Heart left ventricle (tissue), 13 donors: ENCODE data around the gene LRP2.

Source experiments
- POLR2A ChIP-seq, 2 donors: fragments of 450-650 bp; IDR thresholded peaks; one replicate each; pipeline ENCODE4 v1.6.1; 2017; ENCODE audit warnings: antibody characterized with exemption in 2 of 2, mild to moderate bottlenecking in 2 of 2, moderate library complexity in 2 of 2
- TF ChIP-seq, protein P1 (sequence below), 12 donors: fragments of 200-600 bp; sonication (generic) in 4 of 12; IDR thresholded peaks; one replicate each; pipeline versions ENCODE4 v1.5.0 to v1.8.0; 2018 to 2022; ENCODE audit warnings: antibody characterized with exemption in 12 of 12, mild to moderate bottlenecking in 5 of 12
- donor health status: ischemic (EF 13 %, LVEDD 7.1; RV severe dilation, severe dysfunction).
- donor health status: DM: no; HTN: yes; CAD: no.
- donor health status: DM: no; HTN: no; CAD: no.
- donor health status: ischemic (EF 25% LVEDD 6.9; RV normal size, moderate dysfunction).
- donor health status: ischemic (EF 25% LVEDD 5.7; RV mildly dilated, moderate dysfunction).
- donor health status: ischemic (EF 35%, LVEDD 5.7; RV mildly dilated, moderate dysfunction).
- donor health status: nonischemic (EF 11% LVEDD 7.7; RV severe dilation, severe dysfunction).
- donor health status: DM: yes; HTN: yes; CAD: no.
- donor health status: PGD.
- donor health status: ischemic (EF 29% LVEDD 5.4; RV normal size, mild dysfunction).
- donor health status: nonischemic (EF 23%, LVEDD 6.1; RV moderate dilation, normal function).

DNA sequence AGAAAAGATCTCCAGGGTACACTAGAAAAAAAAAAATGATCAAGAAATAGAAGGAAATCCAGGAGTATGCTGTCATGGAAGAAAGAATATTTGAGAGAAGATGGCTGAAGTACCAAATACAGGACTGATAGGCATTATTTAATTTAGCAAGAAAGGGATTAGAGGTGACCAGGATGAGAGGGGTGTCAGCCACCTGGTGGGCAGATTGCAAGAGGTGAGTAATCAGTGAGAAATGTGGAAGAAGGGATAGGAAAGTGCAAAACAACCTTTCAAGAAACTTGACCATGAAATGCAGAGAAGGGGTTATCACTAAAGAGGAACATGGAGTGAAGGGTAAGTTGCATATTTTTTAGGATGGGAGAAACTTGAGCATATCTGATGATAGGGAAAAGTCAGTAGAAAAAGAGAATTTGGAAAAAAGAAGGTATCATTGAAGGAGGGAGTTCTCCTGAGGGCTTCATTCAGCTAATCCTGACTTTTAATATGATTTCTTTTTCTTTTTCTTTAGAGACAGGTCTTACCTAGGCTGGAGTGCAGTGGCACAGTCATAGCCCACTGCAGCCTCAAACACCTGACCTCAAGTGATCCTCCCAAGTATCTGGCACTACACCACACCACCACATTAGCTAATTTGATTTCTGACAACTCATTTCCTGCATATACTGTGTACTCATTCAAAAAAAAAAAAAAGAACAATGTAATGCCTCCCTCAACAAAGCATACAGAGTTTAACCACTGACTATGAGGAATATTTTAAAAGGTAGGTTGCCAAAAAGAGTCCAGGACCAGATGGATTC, 101.3 kb downstream of the LRP2 start:
- no peak for TF ChIP-seq POLR2A (IDR thresholded peaks at IDR 0.05)
- TF ChIP-seq, protein P1, sequence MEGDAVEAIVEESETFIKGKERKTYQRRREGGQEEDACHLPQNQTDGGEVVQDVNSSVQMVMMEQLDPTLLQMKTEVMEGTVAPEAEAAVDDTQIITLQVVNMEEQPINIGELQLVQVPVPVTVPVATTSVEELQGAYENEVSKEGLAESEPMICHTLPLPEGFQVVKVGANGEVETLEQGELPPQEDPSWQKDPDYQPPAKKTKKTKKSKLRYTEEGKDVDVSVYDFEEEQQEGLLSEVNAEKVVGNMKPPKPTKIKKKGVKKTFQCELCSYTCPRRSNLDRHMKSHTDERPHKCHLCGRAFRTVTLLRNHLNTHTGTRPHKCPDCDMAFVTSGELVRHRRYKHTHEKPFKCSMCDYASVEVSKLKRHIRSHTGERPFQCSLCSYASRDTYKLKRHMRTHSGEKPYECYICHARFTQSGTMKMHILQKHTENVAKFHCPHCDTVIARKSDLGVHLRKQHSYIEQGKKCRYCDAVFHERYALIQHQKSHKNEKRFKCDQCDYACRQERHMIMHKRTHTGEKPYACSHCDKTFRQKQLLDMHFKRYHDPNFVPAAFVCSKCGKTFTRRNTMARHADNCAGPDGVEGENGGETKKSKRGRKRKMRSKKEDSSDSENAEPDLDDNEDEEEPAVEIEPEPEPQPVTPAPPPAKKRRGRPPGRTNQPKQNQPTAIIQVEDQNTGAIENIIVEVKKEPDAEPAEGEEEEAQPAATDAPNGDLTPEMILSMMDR (IDR thresholded peaks at IDR 0.05), result no peak
